SIG-M5 (cell line): Measurements from ENCODE around the gene SYCE1.
"Not testable (repeated sequence)": the region's sequence is repeated elsewhere in the genome, so short reads cannot be mapped to it uniquely, and the experiment has no call there.

Source experiments
- DNase-seq: peaks from one replicate; lab custom pipeline; 2025; lab: John Stamatoyannopoulos, UW

Gene SYCE1, protein sequence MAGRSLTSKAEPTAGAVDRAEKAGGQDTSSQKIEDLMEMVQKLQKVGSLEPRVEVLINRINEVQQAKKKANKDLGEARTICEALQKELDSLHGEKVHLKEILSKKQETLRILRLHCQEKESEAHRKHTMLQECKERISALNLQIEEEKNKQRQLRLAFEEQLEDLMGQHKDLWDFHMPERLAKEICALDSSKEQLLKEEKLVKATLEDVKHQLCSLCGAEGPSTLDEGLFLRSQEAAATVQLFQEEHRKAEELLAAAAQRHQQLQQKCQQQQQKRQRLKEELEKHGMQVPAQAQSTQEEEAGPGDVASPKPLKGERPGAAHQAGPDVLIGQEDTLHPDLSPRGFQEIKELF

DNA sequence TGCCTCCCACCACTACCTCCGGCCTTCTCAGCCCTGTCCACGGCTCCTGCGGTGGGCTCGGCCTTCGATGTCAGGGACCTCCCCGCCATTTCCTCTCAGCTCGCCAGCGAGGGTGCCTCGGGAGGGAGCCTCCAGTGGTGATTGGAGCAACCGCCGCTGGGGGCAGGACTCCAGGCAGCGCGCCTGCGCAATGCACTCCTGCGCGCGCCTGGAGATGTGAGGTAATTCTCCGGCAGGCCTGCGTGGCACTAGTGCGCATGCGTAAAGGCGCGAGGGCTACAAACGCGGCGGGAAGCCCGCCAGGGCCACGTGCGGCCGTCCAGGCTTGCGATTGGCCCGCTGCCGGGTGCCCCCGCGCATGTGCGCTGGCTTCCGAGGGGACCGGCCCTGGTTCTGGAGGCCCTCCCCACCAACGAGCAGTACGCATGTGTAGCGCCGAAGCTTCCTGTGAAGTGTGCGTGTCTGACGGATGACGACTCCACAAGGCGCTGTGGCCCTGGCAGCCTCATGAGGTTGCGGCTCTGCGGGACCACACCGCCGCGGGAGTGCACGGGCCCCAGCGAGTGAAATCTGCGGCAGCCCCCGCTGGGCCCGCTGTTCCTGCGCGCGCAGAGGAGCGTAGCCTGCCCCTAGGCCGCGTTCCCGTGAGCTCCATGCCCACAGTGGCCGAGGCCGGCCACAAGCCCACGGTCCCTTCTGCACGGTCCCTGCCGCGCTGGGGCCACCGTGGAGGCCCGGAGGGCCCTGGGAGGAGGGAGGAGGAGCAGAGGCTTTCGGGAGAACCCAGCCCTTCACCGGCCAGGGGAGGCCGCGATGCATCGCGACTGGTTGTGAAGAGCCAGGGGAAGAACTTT lies at the start of gene SYCE1:
TSS of gene SYCE1 (minus strand) at position 143 of the 854 bp plus-strand sequence. CDS start at position 89, 54 bp downstream.
- no peak for DNase-seq

DNA sequence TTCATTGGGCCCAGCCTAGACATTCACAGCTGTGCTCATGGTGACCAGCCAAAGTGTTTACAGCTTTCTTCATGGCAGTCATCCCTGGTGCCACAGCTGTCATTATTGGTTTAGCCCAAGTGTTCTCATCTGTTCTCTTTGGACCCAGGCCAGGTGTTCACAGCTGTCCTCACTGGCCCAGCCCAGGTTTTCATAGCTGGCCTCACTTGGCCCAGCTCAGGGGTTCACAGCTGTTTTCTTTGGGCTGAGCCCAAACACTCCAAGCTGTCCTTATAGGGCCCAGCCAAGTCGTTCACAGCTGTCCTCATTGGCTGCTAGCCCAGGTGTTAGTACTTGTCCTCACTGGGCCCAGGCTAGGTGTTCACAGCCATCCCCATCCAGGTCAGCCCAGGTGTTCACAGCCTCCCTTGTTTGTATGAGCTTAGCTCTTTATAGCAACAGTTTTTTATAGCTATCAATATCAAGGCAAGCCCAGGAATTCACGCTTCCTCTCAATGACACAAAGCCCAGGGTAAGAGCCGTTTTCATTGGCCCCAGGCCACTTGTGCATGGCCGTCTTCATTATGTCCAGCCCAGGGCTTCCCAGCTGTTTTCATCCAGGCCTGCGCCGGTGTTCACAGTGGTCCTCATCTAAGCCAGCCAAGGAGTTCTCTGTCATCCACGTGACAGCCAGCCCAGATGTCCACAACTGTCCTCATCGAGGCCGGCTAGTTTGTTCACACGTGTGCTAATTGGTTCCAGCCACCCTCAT lies 49.6 kb upstream of the SYCE1 start:
- DNase-seq = no peak

DNA sequence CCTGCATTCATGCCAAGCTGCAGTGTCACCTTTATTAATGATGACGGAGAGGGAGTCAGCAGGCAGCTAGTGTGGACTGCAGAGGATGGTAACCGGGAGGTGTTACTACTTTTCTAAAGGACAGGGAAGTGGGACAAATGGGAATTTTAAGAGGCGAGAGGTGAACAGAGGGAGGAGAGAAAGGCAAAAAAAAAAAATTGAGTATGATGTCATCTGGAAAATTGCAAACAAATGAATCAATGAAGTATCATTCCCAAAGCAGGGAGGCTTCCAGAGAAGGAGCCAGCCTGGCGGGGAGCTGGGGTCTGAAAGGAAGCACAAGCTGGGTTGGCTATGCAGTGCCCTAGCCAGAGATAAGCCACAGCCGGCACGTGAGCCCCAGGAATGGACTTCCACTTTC lies 48.3 kb upstream of the SYCE1 start:
- no peak for DNase-seq

DNA sequence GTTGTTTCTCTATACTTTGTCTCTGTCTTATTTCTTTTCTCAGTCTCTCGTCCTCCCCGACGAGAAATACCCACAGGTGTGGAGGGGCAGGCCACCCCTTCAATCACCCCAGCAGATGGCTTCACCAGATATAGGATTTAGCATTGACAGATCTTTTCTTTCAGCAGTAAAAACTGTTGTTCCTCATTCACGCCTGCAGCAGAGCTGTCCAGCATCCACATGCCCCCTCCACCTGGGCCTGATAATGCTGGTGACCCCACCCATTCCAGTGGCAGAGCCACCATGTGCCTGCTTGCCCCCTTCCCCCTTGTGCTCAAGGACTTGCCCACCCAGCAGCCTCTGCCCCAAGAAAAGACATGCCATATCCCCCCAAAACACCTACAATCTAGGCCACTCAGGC lies 45.7 kb upstream of the SYCE1 start:
- DNase-seq = no peak

DNA sequence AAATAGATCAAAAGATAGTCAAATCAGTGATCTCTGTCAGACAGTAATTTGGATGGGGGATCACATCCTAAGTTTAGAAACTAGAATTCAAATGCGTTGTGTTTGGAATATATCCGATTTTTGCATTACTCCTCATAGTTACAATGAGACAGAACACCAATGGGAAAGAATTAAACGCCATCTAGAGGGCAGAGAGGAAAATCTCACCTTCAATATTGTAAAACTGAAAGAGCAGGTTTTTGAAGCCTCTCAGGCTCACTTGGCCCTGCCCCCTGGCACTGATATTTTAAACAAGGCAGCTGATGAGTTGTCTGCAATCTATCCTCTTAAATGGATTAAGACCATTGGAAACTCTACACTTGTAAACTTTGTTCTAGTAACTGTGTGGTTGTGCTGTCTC lies 43.5 kb upstream of the SYCE1 start:
- DNase-seq = no peak

DNA sequence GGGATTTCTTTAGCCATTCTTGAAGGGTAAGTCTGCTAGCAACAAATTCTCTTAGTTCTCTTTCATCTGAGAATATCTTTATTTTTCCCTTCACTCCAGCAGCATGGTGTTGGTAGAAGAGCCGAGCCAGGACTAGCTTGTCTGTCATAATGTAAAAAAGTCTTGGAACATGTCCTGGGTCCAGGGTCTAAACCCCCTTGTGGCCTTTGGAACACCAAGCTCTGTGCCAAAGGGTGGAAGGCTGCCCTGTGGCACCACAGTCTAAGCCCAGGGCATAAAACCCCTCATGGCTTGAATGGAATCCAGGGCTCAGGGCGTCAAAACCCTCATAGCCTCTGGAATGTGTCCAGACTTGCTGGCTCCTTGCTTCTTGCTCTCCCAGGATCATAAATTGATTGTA lies 38.1 kb upstream of the SYCE1 start:
- DNase-seq = not testable (repeated sequence)

DNA sequence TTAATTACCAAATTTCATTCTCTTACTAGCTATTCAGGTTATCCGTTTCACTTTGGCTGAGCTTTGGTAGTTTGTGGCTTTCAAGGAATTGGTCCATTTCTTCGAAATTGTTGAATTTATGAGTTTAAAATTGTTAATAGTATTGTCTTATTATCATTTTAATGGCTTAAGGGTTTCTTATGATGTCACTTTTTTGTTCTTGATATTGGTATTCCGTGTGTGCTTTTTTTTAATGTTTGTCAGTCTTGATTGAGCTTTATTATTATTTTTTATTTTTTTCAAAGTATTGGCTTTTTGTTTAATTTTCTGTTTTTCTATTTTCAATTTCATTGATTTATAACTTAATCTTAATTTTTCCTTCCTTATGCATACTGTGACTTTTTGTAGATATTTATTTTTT lies 35.3 kb upstream of the SYCE1 start:
- no peak for DNase-seq

DNA sequence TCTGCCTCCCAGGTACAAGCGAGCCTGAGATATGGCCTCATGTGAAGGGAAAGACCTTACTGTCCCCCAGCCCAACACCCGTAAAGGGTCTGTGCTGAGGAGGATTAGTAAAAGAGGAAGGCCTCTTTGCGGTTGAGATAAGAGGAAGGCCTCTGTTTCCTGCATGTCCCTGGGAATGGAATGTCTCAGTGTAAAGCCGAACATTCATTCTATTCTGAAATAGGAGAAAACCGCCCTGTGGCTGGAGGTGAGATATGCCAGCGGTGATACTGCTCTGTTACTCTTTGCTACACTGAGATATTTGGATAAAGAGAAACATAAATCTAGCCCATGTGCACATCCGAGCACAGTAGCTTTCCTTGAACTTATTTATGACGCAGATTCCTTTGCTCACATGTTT lies 34.5 kb upstream of the SYCE1 start:
- DNase-seq = not testable (repeated sequence)

DNA sequence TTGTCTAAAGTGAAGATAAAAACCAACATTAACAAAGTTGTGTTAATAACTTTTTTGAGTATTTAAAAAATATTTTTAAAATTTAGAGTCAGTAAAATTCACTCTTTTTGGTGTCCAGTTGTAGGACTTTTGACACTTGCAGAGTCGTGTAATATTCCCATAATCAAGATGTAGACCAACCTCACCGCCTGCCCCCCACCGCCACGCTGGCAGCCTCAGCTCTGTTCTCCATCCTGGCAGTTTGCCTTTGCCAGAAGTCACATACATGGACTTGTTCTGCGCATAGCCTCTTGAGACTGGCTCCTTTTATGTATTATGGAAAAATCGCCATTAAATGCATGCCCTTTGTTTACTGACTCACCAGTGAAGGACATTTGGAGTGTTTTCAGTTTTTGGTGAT lies 27.3 kb upstream of the SYCE1 start:
- no peak for DNase-seq

DNA sequence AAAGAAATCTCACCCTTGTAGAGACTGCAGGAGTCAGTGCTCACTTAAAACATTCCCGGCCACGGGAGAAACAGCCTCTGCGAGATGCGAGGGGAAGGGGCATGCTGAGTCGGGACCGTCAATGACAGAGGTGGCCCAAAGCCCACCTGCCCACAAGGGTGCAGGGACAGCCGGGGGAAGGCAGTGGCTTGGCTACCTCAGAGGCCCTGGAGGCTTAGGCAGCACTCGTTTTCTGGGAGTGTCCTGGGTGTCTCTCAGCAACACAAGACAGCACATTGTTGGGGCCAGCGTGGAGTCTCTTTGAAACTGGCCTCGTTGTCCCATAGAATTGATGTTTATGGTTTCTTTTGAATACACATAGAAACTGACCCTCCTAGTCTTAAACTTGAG lies 25.6 kb upstream of the SYCE1 start:
- no peak for DNase-seq

DNA sequence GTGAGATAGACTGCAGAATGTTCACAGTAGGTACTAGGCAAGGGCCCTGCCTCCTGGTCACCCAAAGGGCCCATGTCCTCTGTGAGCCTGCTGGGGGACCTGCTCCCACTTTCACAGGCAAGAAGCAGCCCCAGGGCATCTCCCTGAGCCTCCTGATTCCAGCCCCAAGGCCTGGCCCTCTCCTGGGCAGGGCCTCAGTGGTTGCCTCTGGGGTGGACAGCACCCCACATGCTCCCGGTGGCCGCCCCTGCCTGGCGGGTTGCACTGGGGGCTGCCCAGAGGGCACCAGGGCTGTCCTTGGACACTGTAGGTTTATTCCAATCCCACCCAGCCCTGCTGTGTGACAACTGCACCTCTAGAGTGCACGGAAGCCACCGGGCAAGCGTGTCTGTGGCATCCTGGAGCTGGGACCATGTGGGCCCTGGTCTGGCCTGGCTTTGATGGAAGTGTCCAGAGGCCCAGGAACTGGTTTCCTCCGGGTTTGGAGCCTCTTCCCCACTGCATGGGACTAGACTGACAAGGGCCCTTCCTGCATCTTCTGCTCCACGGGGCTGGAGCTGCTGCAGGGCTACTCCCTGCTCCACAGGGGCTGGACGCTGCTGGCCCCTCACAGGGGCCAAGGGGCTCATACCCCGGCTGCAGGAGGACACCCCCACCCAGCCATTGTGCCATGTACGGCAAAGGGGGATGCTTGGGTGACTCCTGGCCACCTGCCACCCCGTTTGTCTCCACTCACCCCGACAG lies 25.0 kb upstream of the SYCE1 start:
- DNase-seq = no peak

DNA sequence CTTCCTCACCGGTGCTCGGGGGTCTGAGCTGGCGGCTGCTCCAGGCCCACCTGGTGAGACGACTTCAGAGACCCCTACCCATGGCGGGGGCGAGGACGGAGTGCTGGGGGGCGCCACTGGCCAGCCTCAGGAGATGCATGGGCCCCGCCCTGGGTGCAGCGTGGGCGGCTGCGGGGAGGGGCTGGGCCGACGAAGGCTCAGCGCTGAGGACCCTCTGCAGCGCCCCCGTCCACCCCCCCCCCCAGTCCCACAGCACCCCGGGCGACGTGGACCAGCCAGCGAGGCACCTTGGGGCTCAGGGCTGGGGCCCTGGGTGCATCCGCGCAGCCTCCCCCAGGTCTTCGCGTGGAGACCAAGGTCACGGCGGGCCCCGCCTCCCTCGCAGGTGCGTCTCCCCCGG lies 11.7 kb upstream of the SYCE1 start:
- DNase-seq = not testable (repeated sequence)

DNA sequence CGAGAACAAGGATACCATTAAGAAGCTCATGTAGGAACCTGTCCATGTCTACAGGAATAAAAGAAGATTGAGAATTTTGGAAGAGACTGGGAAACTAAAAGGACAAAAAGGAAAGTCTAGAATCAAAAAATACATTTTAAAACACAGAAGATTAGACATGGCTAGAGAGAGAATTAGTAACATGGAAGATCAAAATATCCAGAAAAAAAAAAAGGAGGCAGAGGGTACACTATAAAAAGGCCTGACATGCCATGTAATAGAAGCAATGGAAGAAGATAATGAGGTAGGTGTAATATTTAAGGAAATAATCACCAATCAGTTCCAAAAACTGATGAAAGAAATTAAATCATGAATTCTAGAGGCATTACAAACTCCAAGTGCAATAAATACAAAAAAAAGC lies 8.1 kb upstream of the SYCE1 start:
- not testable (repeated sequence) for DNase-seq

DNA sequence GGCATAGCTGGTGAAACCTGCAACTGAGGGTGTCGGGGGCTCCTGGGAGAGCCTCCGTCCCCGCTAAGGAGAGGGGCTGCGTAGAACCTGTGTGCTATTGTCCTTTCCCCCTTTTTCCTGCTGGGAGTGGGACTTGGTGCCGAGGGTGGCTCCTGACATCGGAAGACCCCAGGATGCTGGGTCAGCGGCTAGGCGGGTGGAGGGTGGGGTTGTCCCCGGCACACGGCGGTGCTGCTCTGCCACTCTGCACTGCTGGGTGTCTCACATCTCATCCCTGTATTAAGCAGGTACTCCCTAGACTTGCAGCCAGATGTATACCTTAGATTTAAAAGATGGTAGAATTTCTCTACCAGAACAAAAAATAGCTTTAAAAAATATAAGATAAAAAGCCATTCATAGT lies 6.7 kb upstream of the SYCE1 start:
- not testable (repeated sequence) for DNase-seq

DNA sequence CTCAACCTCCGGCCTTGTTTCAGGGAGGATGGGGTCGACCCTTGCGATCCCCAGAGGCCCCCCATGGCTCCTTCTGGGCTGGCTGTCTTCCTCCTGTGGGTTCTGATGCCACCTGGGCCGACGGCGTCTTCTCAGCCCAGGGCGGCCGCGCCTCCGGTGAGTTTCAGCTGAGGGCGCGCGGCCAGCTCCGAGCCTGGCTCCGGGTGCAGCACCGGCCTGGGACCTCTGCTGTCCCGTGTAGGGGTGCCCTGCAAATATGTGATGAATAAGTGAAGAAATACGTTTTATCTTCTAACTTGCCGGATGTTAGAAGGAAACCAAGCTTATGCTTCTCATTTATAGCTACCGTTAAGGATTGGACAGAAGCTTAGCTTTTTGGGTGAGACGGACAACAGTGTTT lies 4.4 kb upstream of the SYCE1 start:
- not testable (repeated sequence) for DNase-seq

DNA sequence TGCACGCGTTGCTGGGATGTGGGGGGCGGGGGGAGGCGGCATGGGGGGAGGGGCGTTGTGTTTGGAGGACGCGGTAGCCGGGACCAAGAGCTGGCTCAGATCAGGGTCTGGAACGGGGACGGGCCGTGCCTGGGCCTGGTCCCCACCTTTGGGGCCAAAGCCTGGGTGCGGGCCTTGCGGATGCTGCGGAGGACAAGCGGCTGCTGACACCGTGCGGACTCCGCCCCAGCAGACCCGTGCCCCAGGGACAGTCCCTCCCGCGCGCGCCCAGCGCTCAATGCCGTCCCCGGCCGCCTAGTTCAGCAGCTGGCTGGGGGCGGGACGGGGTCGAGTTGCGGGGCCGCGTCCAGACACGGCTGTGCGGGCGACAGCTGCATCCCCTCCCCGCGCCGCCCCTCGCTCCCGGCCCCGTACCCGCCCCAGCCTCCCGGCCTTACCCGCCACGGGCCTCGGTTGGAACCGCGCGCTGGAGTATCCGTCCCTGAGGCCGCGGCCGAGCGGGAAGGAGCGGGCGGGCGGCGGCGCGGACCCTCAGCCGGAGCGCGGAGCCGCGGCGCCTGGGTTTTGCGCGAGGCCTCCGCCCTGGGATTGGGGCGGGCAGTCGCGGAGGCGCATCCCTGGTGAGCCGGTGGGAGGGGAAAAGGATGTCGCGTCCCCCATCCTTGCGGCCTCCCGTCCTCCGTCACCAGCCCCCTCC lies 3.6 kb upstream of the SYCE1 start:
- DNase-seq = not testable (repeated sequence)

DNA sequence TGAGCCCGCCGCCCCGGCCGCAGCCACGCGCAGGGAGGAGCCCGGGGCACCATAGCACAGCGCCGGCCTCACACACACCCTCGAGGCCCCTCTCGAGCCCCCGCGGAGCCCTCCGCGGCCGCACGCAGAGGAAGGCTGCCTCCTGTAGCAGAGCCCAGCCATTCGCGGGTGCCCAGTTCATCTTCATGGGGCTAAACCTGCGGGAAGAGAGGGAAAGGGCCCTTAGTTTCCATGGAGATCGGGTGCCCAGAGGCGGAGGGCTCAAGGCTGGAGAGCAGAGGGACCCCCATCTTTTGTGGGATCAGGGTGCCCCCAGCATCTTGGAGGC lies 2.9 kb upstream of the SYCE1 start:
- DNase-seq = no peak

DNA sequence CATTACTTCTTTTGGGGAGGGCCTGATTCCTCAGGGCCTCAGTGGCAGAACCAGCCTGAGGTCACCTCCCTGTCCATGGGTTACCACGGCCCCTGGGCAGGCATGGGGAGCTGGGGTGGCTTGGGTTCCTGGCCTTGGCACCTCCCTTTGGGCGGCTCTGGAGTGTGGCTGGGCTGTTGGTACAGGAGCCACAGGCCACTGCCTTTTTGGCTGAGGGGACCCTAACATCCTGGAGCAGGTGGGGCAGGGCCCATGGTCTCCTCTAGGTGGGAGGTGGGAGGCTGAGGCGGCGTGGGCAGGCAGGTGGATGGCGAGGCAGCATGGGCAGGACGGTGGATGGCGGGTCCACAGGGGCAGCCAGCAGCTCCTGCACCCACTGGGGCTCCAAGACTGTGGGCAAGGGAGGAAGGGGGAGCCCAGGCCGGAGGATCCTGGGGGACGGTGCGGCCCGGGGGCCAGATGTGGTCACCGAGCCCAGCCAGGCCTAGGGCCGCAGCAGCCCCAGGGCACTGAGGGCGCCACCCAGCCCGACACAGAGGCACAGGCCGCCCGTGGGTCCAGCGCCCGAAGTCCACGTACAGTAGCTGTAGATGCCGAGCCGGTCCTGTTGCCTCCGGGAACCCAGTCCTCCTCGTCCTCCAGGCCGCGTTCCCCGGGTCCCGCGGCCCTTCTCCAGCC lies 2.4 kb upstream of the SYCE1 start:
- no peak for DNase-seq

DNA sequence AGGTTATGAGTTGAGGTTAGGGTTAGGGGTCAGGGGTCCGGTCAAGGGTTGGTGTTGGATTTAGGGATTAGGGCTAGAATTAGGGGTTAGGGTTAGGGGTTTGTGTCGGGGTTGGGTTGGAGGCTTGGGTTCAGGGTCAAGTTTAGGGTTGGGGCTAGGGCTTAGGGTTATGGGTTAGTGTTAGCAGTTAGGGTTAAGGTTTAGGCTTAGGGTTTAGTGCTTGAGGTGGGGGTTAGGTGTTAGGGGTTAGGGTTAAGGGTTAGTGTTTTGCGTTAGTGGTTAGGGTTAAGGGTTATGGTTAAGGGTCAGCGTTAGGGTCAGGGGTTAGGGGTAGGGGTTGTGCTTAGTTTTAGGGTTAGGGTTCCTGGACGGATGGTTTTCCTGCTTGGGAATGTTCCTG lies 1.7 kb upstream of the SYCE1 start:
- DNase-seq = no peak

DNA sequence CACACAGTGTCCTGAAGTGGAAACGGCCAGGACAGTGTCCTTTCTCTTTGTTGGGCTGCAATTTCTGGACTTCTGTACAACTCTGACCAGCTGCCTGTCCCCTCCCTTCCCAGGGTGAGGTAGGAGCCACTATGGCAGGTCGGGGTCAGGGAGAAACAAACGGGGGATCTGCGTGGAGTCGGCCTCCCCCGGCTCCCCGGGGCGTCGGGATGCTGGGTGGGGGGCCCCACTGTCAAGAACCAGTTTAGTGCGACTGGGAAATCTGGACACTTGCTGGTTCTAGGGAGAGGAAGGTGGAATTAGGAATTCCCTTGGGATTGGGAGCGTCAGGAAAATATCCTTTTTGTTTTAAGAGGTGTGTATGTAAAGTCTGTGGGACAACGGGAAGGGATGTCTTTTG lies 567 bp downstream of the SYCE1 start:
- no peak for DNase-seq

DNA sequence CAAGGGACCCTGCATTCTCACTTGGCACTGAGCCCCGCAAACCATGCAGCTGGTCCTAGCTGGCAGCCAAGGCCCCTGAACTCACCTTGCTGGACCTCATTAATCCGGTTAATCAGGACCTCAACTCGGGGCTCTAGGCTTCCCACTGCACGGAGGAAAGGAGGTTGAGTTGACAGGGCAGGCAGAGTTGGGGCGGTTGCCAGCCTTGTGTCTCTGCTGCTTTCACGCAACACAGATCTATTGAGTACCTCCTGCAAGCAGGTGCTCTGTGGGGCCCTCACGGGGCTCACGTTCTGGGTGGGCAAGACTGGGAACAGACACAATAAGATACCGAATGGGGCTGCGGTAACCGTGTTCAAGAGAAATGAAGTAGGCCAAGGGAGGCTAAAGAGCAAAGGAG lies 6.2 kb downstream of the SYCE1 start:
- DNase-seq = no peak
